ENCODE measurements around the gene SNX21. TPM values are rescaled to one million over a fixed set of nuclear protein-coding genes. Genes with fewer than 3 reads are reported as not detected.

The SNX21 gene
- total RNA-seq, 2 experiments from 2014 or later, result 0.36 to 0.89 TPM

DNA sequence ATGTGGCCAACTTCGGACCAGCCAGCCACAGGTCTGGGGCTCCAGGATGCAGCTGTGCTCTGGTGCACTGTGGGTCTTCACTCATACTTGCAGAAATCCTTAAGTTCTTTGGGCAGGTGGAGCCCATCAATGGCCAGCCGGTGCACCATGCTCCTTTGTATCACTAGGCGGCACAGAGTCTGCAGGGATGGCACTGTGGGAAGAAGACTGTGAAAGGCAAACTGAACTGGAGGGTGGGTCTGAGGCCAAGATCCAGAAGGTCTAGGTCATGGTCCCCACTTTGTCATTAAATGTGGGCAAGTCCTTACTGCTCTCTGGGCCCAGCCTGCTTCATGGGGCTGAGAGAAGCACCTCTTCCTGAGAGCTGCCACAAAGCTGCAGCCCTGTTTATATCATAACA lies 55.1 kb downstream of the SNX21 start:
- Mint-ChIP-seq H3K9me3 (no peaks in the 10 kb centered on the region), H3K27ac (no peak overlapping the region), H3K36me3 (ENCODE audit: low read depth) (peaks cover 29% of the 10 kb centered on the region), H3K4me3 (peak overlapping the region; percentile 51), H3K4me1 (ENCODE audit: low read depth) (peaks cover 62% of the 10 kb centered on the region), H3K27me3 (no peaks in the 10 kb centered on the region)
- H3K36me3 ChIP-seq (ENCODE audit: insufficient read depth, low read length), result peaks cover 13% of the 10 kb centered on the region
- H3K4me1 ChIP-seq (ENCODE audit: insufficient read depth, low read length), result peaks cover 59% of the 10 kb centered on the region
- ATAC-seq (ENCODE audit: poor library complexity) (no peak), DNase-seq (no peak)
- H3K4me3 ChIP-seq (ENCODE audit: low read length), result no peak overlapping the region
- H3K9me3 ChIP-seq (ENCODE audit: control insufficient read depth in 1 of 2, insufficient read depth in 1 of 2, low read length in 2 of 2), result no peaks in the 10 kb centered on the region
- intact Hi-C loops (cut with DNase I, micrococcal nuclease), result no loop called here
- CTCF ChIA-PET, result no interaction called here
- POLR2A ChIA-PET, result interaction anchor here (3.7 to 8.2 kb wide), 3 partner anchors 7 to 82 kb away, joined by 37 to 105 read pairs (median 78); partner anchors contain the start of genes PCIF1, ZNF335 and ZSWIM1
- no peaks in the 10 kb centered on the region for H3K27me3 ChIP-seq (ENCODE audit: control insufficient read depth in 1 of 2, insufficient read depth in 2 of 2, low read length in 2 of 2)
- TF ChIP-seq, protein P1, sequence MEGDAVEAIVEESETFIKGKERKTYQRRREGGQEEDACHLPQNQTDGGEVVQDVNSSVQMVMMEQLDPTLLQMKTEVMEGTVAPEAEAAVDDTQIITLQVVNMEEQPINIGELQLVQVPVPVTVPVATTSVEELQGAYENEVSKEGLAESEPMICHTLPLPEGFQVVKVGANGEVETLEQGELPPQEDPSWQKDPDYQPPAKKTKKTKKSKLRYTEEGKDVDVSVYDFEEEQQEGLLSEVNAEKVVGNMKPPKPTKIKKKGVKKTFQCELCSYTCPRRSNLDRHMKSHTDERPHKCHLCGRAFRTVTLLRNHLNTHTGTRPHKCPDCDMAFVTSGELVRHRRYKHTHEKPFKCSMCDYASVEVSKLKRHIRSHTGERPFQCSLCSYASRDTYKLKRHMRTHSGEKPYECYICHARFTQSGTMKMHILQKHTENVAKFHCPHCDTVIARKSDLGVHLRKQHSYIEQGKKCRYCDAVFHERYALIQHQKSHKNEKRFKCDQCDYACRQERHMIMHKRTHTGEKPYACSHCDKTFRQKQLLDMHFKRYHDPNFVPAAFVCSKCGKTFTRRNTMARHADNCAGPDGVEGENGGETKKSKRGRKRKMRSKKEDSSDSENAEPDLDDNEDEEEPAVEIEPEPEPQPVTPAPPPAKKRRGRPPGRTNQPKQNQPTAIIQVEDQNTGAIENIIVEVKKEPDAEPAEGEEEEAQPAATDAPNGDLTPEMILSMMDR (IDR thresholded peaks at IDR 0.05), result no peak
- no peak overlapping the region for H3K27ac ChIP-seq (ENCODE audit: low read depth in 1 of 2, low read length in 2 of 2)

GRCh38 chr20:45890077-45890984 lies 56.7 kb downstream of the SNX21 start:
- Histone ChIP-seq H3K36me3 (ENCODE audit: insufficient read depth, low read length) (peaks cover 25% of the 10 kb centered on the region), H3K27me3 (ENCODE audit: control insufficient read depth in 1 of 2, insufficient read depth in 2 of 2, low read length in 2 of 2) (no peaks in the 10 kb centered on the region), H3K4me1 (ENCODE audit: insufficient read depth, low read length) (peaks cover 53% of the 10 kb centered on the region), H3K27ac (ENCODE audit: low read depth in 1 of 2, low read length in 2 of 2) (peak overlapping the region; percentile 50 to 65), H3K4me3 (ENCODE audit: low read length) (peak overlapping the region; percentile 93), H3K9me3 (ENCODE audit: control insufficient read depth in 1 of 2, insufficient read depth in 1 of 2, low read length in 2 of 2) (no peaks in the 10 kb centered on the region)
- POLR2A ChIA-PET, result interaction anchor here (0.7 to 8.2 kb wide), 11 partner anchors 9 to 81 kb away, joined by 3 to 105 read pairs (median 6); partner anchors contain the start of genes ACOT8, PCIF1, ZNF335 and ZSWIM1
- intact Hi-C loops (cut with DNase I, micrococcal nuclease), result loop anchor here (1.0 to 5.0 kb wide), 6 partner anchors 9 to 80 kb away; partner anchors contain the start of genes ACOT8 (in 2 of the 2), ZSWIM3 (in 2 of the 2), PCIF1 (in 1 of the 2) and UBE2C (in 1 of the 2)
- DNase-seq (peak in 12 of 14 experiments; percentile 15 to 71 (median 42)), ATAC-seq (ENCODE audit: poor library complexity) (peak; percentile 50)
- H3K27ac Mint-ChIP-seq, result peak overlapping the region; percentile 78
- peak overlapping the region; percentile 96 for H3K4me3 Mint-ChIP-seq
- peaks cover 30% of the 10 kb centered on the region for H3K36me3 Mint-ChIP-seq (ENCODE audit: low read depth)
- peaks cover 53% of the 10 kb centered on the region for H3K4me1 Mint-ChIP-seq (ENCODE audit: low read depth)
- TF ChIP-seq, protein P1 (IDR thresholded peaks at IDR 0.05), result peak; percentile 54
- CTCF ChIA-PET, result interaction anchor here (0.8 to 1.6 kb wide), 7 partner anchors 9 to 81 kb away, joined by 3 to 7 read pairs (median 3); partner anchors contain the start of genes PCIF1 and ZSWIM1
- H3K27me3 Mint-ChIP-seq, result no peaks in the 10 kb centered on the region
- no peaks in the 10 kb centered on the region for H3K9me3 Mint-ChIP-seq
